Esophagus muscularis mucosa (tissue), 4 donors: ENCODE results near the gene BRD2.

Source experiments
- CTCF ChIP-seq, 3 experiments: fragments of 200-600 bp in 2 of 3; fragments of 450-650 bp in 1 of 3; sonication (generic) in 2 of 3; IDR thresholded peaks; one replicate each; pipeline ENCODE4 v1.5.1; 2017 to 2019; ENCODE audit warnings: antibody characterized with exemption in 3 of 3, mild to moderate bottlenecking in 2 of 3, moderate library complexity in 1 of 3
- EP300 ChIP-seq: sonication (generic); formaldehyde crosslinking; IDR thresholded peaks from one replicate; pipeline ENCODE4 v1.6.1; 2017; ENCODE audit warnings: antibody characterized with exemption
- POLR2A ChIP-seq: fragments of 450-650 bp; IDR thresholded peaks from one replicate; pipeline ENCODE4 v1.6.1; 2017; ENCODE audit warnings: antibody characterized with exemption, moderate library complexity, mild to moderate bottlenecking, low read depth
- POLR2AphosphoS5 ChIP-seq, 2 donors: sonication (generic); formaldehyde crosslinking; IDR thresholded peaks; one replicate each; pipeline ENCODE4 v1.6.1; 2017; ENCODE audit warnings: antibody characterized with exemption in 2 of 2

DNA sequence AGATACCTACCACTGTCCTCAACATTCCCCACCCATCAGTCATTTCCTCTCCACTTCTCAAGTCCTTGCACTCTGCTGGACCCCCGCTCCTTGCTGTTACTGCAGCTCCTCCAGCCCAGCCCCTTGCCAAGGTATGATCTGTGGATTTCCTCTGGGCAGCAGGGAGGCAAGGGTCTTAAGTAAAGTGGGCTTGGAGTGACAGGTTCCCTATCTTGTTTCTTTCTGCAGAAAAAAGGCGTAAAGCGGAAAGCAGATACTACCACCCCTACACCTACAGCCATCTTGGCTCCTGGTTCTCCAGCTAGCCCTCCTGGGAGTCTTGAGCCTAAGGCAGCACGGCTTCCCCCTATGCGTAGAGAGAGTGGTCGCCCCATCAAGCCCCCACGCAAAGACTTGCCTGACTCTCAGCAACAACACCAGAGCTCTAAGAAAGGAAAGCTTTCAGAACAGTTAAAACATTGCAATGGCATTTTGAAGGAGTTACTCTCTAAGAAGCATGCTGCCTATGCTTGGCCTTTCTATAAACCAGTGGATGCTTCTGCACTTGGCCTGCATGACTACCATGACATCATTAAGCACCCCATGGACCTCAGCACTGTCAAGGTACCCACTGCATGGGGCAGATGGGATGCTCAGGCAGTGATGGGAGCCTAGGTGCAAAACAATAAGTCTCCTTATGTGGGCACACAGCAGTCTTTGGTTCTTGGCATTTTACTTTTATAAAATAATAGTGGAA is 8.1 kb downstream of the BRD2 start:
- TF ChIP-seq POLR2A (no peak), CTCF (IDR thresholded peaks at IDR 0.05) (no peak), EP300 (no peak), POLR2AphosphoS5 (IDR thresholded peaks at IDR 0.05) (no peak)
